IMR-90 (cell line): ENCODE measurements around the gene MARS2. TPM values are rescaled to one million over a fixed set of nuclear protein-coding genes. Genes with fewer than 3 reads are reported as not detected.

Experiments
- ATAC-seq: fragments of 200-7000 bp; cut with Tn5 transposase; 2 replicates; pipeline ENCODE4 v1.9.1; 2020; ENCODE audit warnings: low read depth, mild to moderate bottlenecking, moderate library complexity
- BruUV-seq: library from RNA; stranded (reverse); fragments of 400-500 nt; replicated peaks from 2 replicates; lab custom pipeline; 2021; lab: Mats Ljungman, UMichigan
- CTCF ChIA-PET: fragments of 300-600 bp; formaldehyde crosslinking; extraction: SDS; loops from one replicate; lab custom pipeline; 2021; ENCODE audit warnings: antibody characterized with exemption; lab: Yijun Ruan, JAX
- POLR2A ChIA-PET: fragments of 300-600 bp; sonication (Branson Sonifier 250); formaldehyde crosslinking; loops from one replicate; lab custom pipeline; 2022; ENCODE audit warnings: antibody characterized with exemption; ENCODE audit not compliant: unreplicated experiment; lab: Charles Lee
- DNase-seq: peaks from one replicate; pipeline ENCODE4 v3.0.0; 2013
- H2AFZ ChIP-seq: replicated peaks from 2 replicates; pipeline ENCODE3; 2013; ENCODE audit warnings: low read length, mild to moderate bottlenecking; ENCODE audit not compliant: poor library complexity
- H2AK5ac ChIP-seq: 2 replicates; pipeline ENCODE4 v1.6.1; 2013; ENCODE audit warnings: low read depth, low read length, inconsistent platforms
- H2AK9ac ChIP-seq: replicated peaks from 2 replicates; pipeline ENCODE3; 2013; ENCODE audit warnings: mild to moderate bottlenecking, low read depth, low read length, moderate library complexity; ENCODE audit not compliant: poor library complexity
- H2BK120ac ChIP-seq: 2 replicates; pipeline ENCODE4 v1.6.1; 2013; ENCODE audit warnings: low read depth, low read length, inconsistent platforms
- H2BK15ac ChIP-seq: 3 replicates; pipeline ENCODE4 v1.6.1; 2013; ENCODE audit warnings: low read depth, low read length, inconsistent platforms
- H2BK20ac ChIP-seq: 2 replicates; pipeline ENCODE4 v1.6.1; 2013; ENCODE audit warnings: low read depth, mild to moderate bottlenecking, inconsistent platforms, low read length, moderate library complexity
- H2BK5ac ChIP-seq: 2 replicates; pipeline ENCODE4 v1.6.1; 2013; ENCODE audit warnings: mild to moderate bottlenecking, low read depth, low read length, inconsistent platforms; ENCODE audit not compliant: poor library complexity, severe bottlenecking
- H3K14ac ChIP-seq: replicated peaks from 2 replicates; pipeline ENCODE4 v1.6.1; 2013; ENCODE audit warnings: low read depth, low read length, inconsistent platforms
- H3K18ac ChIP-seq: 2 replicates; pipeline ENCODE4 v1.6.1; 2013; ENCODE audit warnings: low read depth, low read length, control low read depth
- H3K23ac ChIP-seq: 2 replicates; pipeline ENCODE4 v1.6.1; 2013; ENCODE audit warnings: low read depth, low read length, inconsistent platforms
- H3K27ac ChIP-seq: 2 replicates; pipeline ENCODE4 v1.5.1; 2013; ENCODE audit warnings: mild to moderate bottlenecking, control low read depth, low read length; ENCODE audit not compliant: insufficient read depth
- H3K27me3 ChIP-seq: 2 replicates; pipeline ENCODE4 v1.6.1; 2013; ENCODE audit warnings: low read length; ENCODE audit not compliant: control insufficient read depth, insufficient read depth
- H3K36me3 ChIP-seq: 2 replicates; pipeline ENCODE4 v1.6.1; 2013; ENCODE audit warnings: low read length, mixed read lengths; ENCODE audit not compliant: control insufficient read depth, insufficient read depth
- H3K4ac ChIP-seq: 2 replicates; pipeline ENCODE4 v1.6.1; 2013; ENCODE audit warnings: low read depth, low read length, inconsistent platforms
- H3K4me1 ChIP-seq: 2 replicates; pipeline ENCODE4 v1.6.1; 2013; ENCODE audit warnings: low read length, mixed read lengths; ENCODE audit not compliant: control insufficient read depth, insufficient read depth
- H3K4me2 ChIP-seq: 2 replicates; pipeline ENCODE4 v1.6.1; 2013; ENCODE audit warnings: low read depth, mild to moderate bottlenecking, control low read depth, low read length, moderate library complexity
- H3K4me3 ChIP-seq: 2 replicates; pipeline ENCODE4 v1.5.1; 2013; ENCODE audit warnings: low read depth, mild to moderate bottlenecking, control low read depth, low read length, moderate library complexity; ENCODE audit not compliant: insufficient read depth
- H3K56ac ChIP-seq: 2 replicates; pipeline ENCODE4 v1.6.1; 2013; ENCODE audit warnings: low read length, inconsistent platforms; ENCODE audit not compliant: insufficient read depth; ENCODE audit errors: extremely low read depth
- H3K79me1 ChIP-seq, 2 experiments: 2 replicates each; pipeline ENCODE4 v1.6.1; 2013; ENCODE audit warnings: low read length in 2 of 2, inconsistent platforms in 1 of 2, low read depth in 1 of 2
- H3K9ac ChIP-seq: 2 replicates; pipeline ENCODE4 v1.6.1; 2013; ENCODE audit warnings: low read depth, low read length, control low read depth
- H3K9me1 ChIP-seq: 2 replicates; pipeline ENCODE4 v1.6.1; 2013; ENCODE audit warnings: low read length, inconsistent platforms; ENCODE audit not compliant: insufficient read depth
- H3K9me3 ChIP-seq: 2 replicates; pipeline ENCODE4 v1.6.1; 2013; ENCODE audit warnings: low read length; ENCODE audit not compliant: control insufficient read depth, insufficient read depth
- H4K20me1 ChIP-seq: 2 replicates; pipeline ENCODE4 v1.6.1; 2013; ENCODE audit warnings: low read length, inconsistent platforms; ENCODE audit not compliant: insufficient read depth
- H4K5ac ChIP-seq: 2 replicates; pipeline ENCODE4 v1.6.1; 2013; ENCODE audit warnings: mild to moderate bottlenecking, low read depth, low read length, control low read depth
- H4K8ac ChIP-seq, 2 experiments: 2 replicates each; pipeline ENCODE4 v1.6.1; 2013; ENCODE audit warnings: low read depth in 2 of 2, low read length in 2 of 2, control low read depth in 1 of 2, inconsistent platforms in 1 of 2
- H4K91ac ChIP-seq: 2 replicates; pipeline ENCODE4 v1.6.1; 2013; ENCODE audit warnings: low read depth, low read length, inconsistent platforms; ENCODE audit not compliant: insufficient read depth
- CEBPB ChIP-seq: IDR thresholded peaks from 2 replicates; pipeline ENCODE4 v1.6.1; 2012; ENCODE audit warnings: low read depth, low read length, improper control_type of control experiment
- NFE2L2 ChIP-seq: fragments of 150-350 bp; IDR thresholded peaks from 2 replicates; pipeline ENCODE4 v1.6.1; 2016; ENCODE audit warnings: low read depth, mild to moderate bottlenecking, low read length
- SMC3 ChIP-seq: fragments of 150-350 bp; IDR thresholded peaks from 2 replicates; pipeline ENCODE4 v1.6.1; 2016; ENCODE audit warnings: low read depth, mild to moderate bottlenecking, antibody characterized with exemption, low read length, moderate library complexity
- dilution Hi-C: fragments of 300-500 bp; cut with HindIII; formaldehyde crosslinking; loops from one replicate; pipeline ENCODE4 v1.14.3; 2018; ENCODE audit warnings: low sequenced_read_pairs; ENCODE audit not compliant: unreplicated experiment
- in situ Hi-C: fragments of 300-500 bp; cut with MboI; formaldehyde crosslinking; loops from 3 replicates; pipeline ENCODE4 v1.14.3; 2019; ENCODE audit warnings: low sequenced_read_pairs, inconsistent platforms, mixed read lengths
- intact Hi-C: fragments of 100-400 bp; cut with micrococcal nuclease; formaldehyde crosslinking; loops from 2 replicates; pipeline ENCODE4 v1.10.0; 2022
- polyA plus RNA-seq, 3 experiments: library from polyadenylated mRNA; depleted of rRNA; stranded (reverse); fragments of >200 nt; gene quantifications; 2 replicates each; pipeline ENCODE4 v1.2.3, GENCODE V29; 2012; ENCODE audit warnings: low replicate concordance in 1 of 3
- total RNA-seq: library from RNA; depleted of rRNA; stranded (reverse); fragments of >200 nt; gene quantifications from 2 replicates; pipeline ENCODE4 v1.2.3, GENCODE V29; 2012; rRNA removed

MARS2 gene
- total and polyA plus RNA-seq, 2 of the 4 experiments (the other 2 are of a cell fraction) = 3.4 to 3.8 TPM

DNA sequence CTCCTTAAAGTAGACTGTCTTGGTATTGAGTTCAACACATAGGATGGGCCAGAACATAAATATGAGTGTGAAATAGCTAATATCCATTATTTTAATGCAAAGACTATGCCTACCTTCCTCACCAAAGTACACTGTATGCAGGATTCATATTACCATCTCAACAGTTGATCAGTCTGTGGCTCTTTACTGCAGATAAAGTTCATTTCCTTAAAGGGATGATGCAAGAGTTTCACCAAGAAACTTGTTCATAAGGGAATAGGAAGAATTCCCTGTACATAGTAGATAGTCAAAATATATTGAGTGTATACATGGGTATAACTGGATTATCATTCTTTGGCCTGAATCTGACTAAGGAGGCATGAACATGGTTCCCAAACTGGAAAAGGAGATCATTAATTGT lies 35.0 kb downstream of the MARS2 start:
- Histone ChIP-seq H3K4me3 (no peak overlapping the region), H3K36me3 (no peaks in the 10 kb centered on the region), H3K4ac (no peak overlapping the region), H4K5ac (no peak overlapping the region), H2BK120ac (no peak overlapping the region), H3K9me1 (no peaks in the 10 kb centered on the region), H4K8ac (no peak overlapping the region), H3K14ac (no peak overlapping the region), H3K9ac (no peak overlapping the region), H2BK15ac (no peak overlapping the region), H3K27me3 (no peaks in the 10 kb centered on the region), H3K18ac (no peak overlapping the region), H2AK5ac (no peak overlapping the region), H3K79me1 (no peaks in the 10 kb centered on the region), H2BK20ac (no peak overlapping the region), H3K4me2 (no peak overlapping the region), H3K27ac (no peak overlapping the region), H3K4me1 (no peaks in the 10 kb centered on the region), H2BK5ac (no peak overlapping the region), H3K23ac (no peak overlapping the region), H4K20me1 (no peaks in the 10 kb centered on the region), H3K9me3 (no peaks in the 10 kb centered on the region), H3K56ac (no peak overlapping the region), H2AK9ac (no peak overlapping the region), H4K91ac (no peak overlapping the region), H2AFZ (no peak overlapping the region)
- dilution Hi-C loops = no loop called here
- DNase-seq (no peak), ATAC-seq (no peak)
- TF ChIP-seq SMC3 = no peak
- TF ChIP-seq CEBPB = 0 out of 2 replicates have a peak, but pooled peaks have one; percentile 19
- no peak for TF ChIP-seq NFE2L2
- ChIA-PET CTCF (no interaction called here), POLR2A (no interaction called here)
- intact Hi-C loops = no loop called here
- in situ Hi-C loops = no loop called here
- no TSS peak for BruUV-seq

Other genes starting within 250 kb of the MARS2 start
- 171 and 374 TPM in 2 replicates for gene HSPD1, start 205.5 kb upstream of the MARS2 start, total RNA-seq
- 147 and 171 TPM in 2 replicates for gene HSPD1, start 205.5 kb upstream of the MARS2 start, polyA plus RNA-seq (2012; rRNA removed)
- gene HSPE1, start 205.0 kb upstream of the MARS2 start, total RNA-seq = 13.3 and 60.3 TPM in 2 replicates
- gene HSPE1, start 205.0 kb upstream of the MARS2 start, polyA plus RNA-seq (2012; rRNA removed) = 93.6 and 106 TPM in 2 replicates
- gene MOB4, start 189.3 kb upstream of the MARS2 start, total RNA-seq = 34.8 and 69.4 TPM in 2 replicates
- gene MOB4, start 189.3 kb upstream of the MARS2 start, polyA plus RNA-seq (2012; rRNA removed) = 29.3 and 36.0 TPM in 2 replicates
- gene RFTN2, start 29.8 kb upstream of the MARS2 start, total RNA-seq = 2.3 and 2.5 TPM in 2 replicates
- 0.44 and 0.73 TPM in 2 replicates for gene RFTN2, start 29.8 kb upstream of the MARS2 start, polyA plus RNA-seq (2012; rRNA removed)
- gene BOLL, start 80.0 kb downstream of the MARS2 start, total RNA-seq = not detected in 2 replicates
- gene BOLL, start 80.0 kb downstream of the MARS2 start, polyA plus RNA-seq (2012; rRNA removed) = not detected in 2 replicates
- 0.18 and 0.56 TPM in 2 replicates for gene PLCL1, start 99.2 kb downstream of the MARS2 start, total RNA-seq
- gene PLCL1, start 99.2 kb downstream of the MARS2 start, polyA plus RNA-seq (2012; rRNA removed) = 0.13 and 0.14 TPM in 2 replicates